A549 (cell line): Measurements from ENCODE around the gene LYRM2. TPM values are rescaled to one million over a fixed set of nuclear protein-coding genes. Genes with fewer than 3 reads are reported as not detected.

ENCODE experiments used
- ATAC-seq, 2 experiments: fragments of 200-7000 bp in 1 of 2; fragments of >200 bp in 1 of 2; cut with Nextera tagmentation in 1 of 2; cut with Tn5 transposase in 1 of 2; 3 replicates each; pipeline versions ENCODE4 v1.8.0 to v1.9.1; 2018 to 2020; ENCODE audit warnings: mild to moderate bottlenecking in 1 of 2, moderate library complexity in 1 of 2
- CTCF ChIA-PET: fragments of 300-600 bp; sonication (Branson Sonifier 250); formaldehyde crosslinking; extraction: SDS; loops from one replicate; lab custom pipeline; 2021; ENCODE audit warnings: antibody characterized with exemption, inconsistent platforms; lab: Yijun Ruan, JAX
- POLR2A ChIA-PET: fragments of 350-600 bp; formaldehyde crosslinking; extraction: SDS; loops from one replicate; lab custom pipeline; 2021; ENCODE audit warnings: antibody characterized with exemption, inconsistent platforms; lab: Yijun Ruan, JAX
- DNase-seq, 2 experiments: peaks; one replicate each; pipeline versions ENCODE4 v3.0.0 to v3.0.0-alpha.2; 2011 to 2016; ENCODE audit warnings: low read depth in 1 of 2, low spot score in 1 of 2
- FAIRE-seq: peaks from 2 replicates; lab custom pipeline; 2011; peaks lifted over from hg19 to GRCh38; lab: Jason Lieb, UNC
- H3K27ac ChIP-seq, 2 experiments: fragments of >200 bp; sonication (Bioruptor Twin); formaldehyde crosslinking; 3 replicates each; pipeline ENCODE4 v1.5.1; 2016 to 2017
- H3K4me1 ChIP-seq: fragments of >200 bp; sonication (Bioruptor Twin); formaldehyde crosslinking; 3 replicates; pipeline ENCODE4 v1.6.1; 2016
- H3K4me2 ChIP-seq: fragments of >200 bp; sonication (Bioruptor Twin); formaldehyde crosslinking; 3 replicates; pipeline ENCODE4 v1.6.1; 2016
- H3K4me3 ChIP-seq: fragments of >200 bp; sonication (Bioruptor Twin); formaldehyde crosslinking; 3 replicates; pipeline ENCODE4 v1.5.1; 2016
- H3K9me3 ChIP-seq: fragments of >200 bp; sonication (Bioruptor Twin); formaldehyde crosslinking; 3 replicates; pipeline ENCODE4 v1.6.1; 2016
- ATOH8 ChIP-seq: fragments of 250-450 bp; sonication (Bioruptor Pico); IDR thresholded peaks from 2 replicates; pipeline ENCODE4 v1.5.0; 2020; ENCODE audit warnings: low read depth, mild to moderate bottlenecking, moderate library complexity
- BCL3 ChIP-seq: fragments of >200 bp; sonication (Bioruptor Twin); formaldehyde crosslinking; IDR thresholded peaks from 3 replicates; pipeline ENCODE4 v1.6.1; 2016
- BHLHE40 ChIP-seq: IDR thresholded peaks from 2 replicates; pipeline ENCODE4 v1.6.1; 2012; ENCODE audit warnings: low read depth, low read length, inconsistent platforms
- CEBPB ChIP-seq, 2 experiments: fragments of >200 bp in 1 of 2; sonication (Bioruptor Twin) in 1 of 2; formaldehyde crosslinking in 1 of 2; IDR thresholded peaks; 2 replicates each; pipeline ENCODE4 v1.6.1; 2012 to 2016
- CHD2 ChIP-seq: fragments of 150-350 bp; IDR thresholded peaks from 2 replicates; pipeline ENCODE4 v1.6.1; 2014; ENCODE audit warnings: low read length; ENCODE audit not compliant: partially characterized antibody
- EHF ChIP-seq: fragments of 250-450 bp; sonication (Bioruptor Pico); IDR thresholded peaks from 2 replicates; pipeline ENCODE4 v1.5.0; 2020; ENCODE audit warnings: mild to moderate bottlenecking
- FOSB ChIP-seq: fragments of 250-450 bp; sonication (Bioruptor Pico); IDR thresholded peaks from 2 replicates; pipeline ENCODE4 v1.5.0; 2020; ENCODE audit warnings: mild to moderate bottlenecking, moderate library complexity
- FOXS1 ChIP-seq: fragments of 250-450 bp; sonication (Bioruptor Pico); IDR thresholded peaks from 2 replicates; pipeline ENCODE4 v1.5.0; 2020; ENCODE audit warnings: mild to moderate bottlenecking, moderate library complexity
- HDAC2 ChIP-seq: fragments of 200-600 bp; sonication (generic); IDR thresholded peaks from 2 replicates; pipeline ENCODE4 v1.6.1; 2016
- HOXA7 ChIP-seq: fragments of 250-450 bp; sonication (Bioruptor Pico); IDR thresholded peaks from 2 replicates; pipeline ENCODE4 v1.5.0; 2020; ENCODE audit warnings: mild to moderate bottlenecking, moderate library complexity
- HOXB5 ChIP-seq: fragments of 250-450 bp; sonication (Bioruptor Pico); IDR thresholded peaks from 2 replicates; pipeline ENCODE4 v1.5.0; 2020; ENCODE audit warnings: mild to moderate bottlenecking, moderate library complexity
- KDM1A ChIP-seq: fragments of 200-600 bp; sonication (generic); IDR thresholded peaks from 2 replicates; pipeline ENCODE4 v1.6.1; 2016; ENCODE audit warnings: low read depth, mild to moderate bottlenecking
- KDM5A ChIP-seq: fragments of 200-600 bp; sonication (generic); IDR thresholded peaks from 2 replicates; pipeline ENCODE4 v1.6.1; 2016; ENCODE audit warnings: antibody characterized with exemption, mild to moderate bottlenecking
- MAZ ChIP-seq: fragments of 150-350 bp; IDR thresholded peaks from 2 replicates; pipeline ENCODE4 v1.6.1; 2014; ENCODE audit warnings: antibody characterized with exemption, low read depth, low read length, borderline replicate concordance
- NFE2L2 ChIP-seq: fragments of 150-350 bp; conservative IDR thresholded peaks from 2 replicates; pipeline ENCODE4 v1.6.1; 2014; ENCODE audit warnings: low read length
- NPAS2 ChIP-seq: fragments of 250-450 bp; sonication (Bioruptor Pico); IDR thresholded peaks from 2 replicates; pipeline ENCODE4 v1.8.0; 2022; ENCODE audit warnings: mild to moderate bottlenecking, moderate library complexity, borderline replicate concordance
- NR3C1 ChIP-seq: fragments of >200 bp; sonication (Bioruptor Twin); formaldehyde crosslinking; IDR thresholded peaks from 3 replicates; pipeline ENCODE4 v1.6.1; 2017
- RAD21 ChIP-seq, 2 experiments: fragments of >200 bp in 1 of 2; sonication (Bioruptor Twin) in 1 of 2; formaldehyde crosslinking in 1 of 2; IDR thresholded peaks in 1 of 2; conservative IDR thresholded peaks in 1 of 2; 2 replicates in 1 of 2; 3 replicates in 1 of 2; pipeline ENCODE4 v1.6.1; 2012 to 2018; ENCODE audit warnings: inconsistent platforms in 1 of 2
- RARB ChIP-seq: fragments of 250-450 bp; sonication (Bioruptor Pico); IDR thresholded peaks from 2 replicates; pipeline ENCODE4 v1.8.0; 2021; ENCODE audit warnings: mild to moderate bottlenecking, moderate library complexity
- RCOR1 ChIP-seq: fragments of 150-350 bp; IDR thresholded peaks from 2 replicates; pipeline ENCODE4 v1.6.1; 2014; ENCODE audit warnings: antibody characterized with exemption, low read length, low read depth
- REST ChIP-seq: fragments of 200-600 bp; sonication (generic); IDR thresholded peaks from 2 replicates; pipeline ENCODE4 v1.6.1; 2016; ENCODE audit warnings: antibody characterized with exemption, mild to moderate bottlenecking, moderate library complexity
- RNF2 ChIP-seq: fragments of 200-600 bp; sonication (generic); IDR thresholded peaks from 2 replicates; pipeline ENCODE4 v1.6.1; 2016; ENCODE audit warnings: low read depth, mild to moderate bottlenecking, antibody characterized with exemption, moderate library complexity, borderline replicate concordance
- SMC3 ChIP-seq: fragments of >200 bp; sonication (Bioruptor Twin); formaldehyde crosslinking; IDR thresholded peaks from 3 replicates; pipeline ENCODE4 v1.6.1; 2018; ENCODE audit warnings: inconsistent platforms
- SREBF2 ChIP-seq: fragments of 450-650 bp; IDR thresholded peaks from 2 replicates; pipeline ENCODE4 v1.6.1; 2014; ENCODE audit warnings: mild to moderate bottlenecking, moderate library complexity
- USF2 ChIP-seq: fragments of 450-650 bp; IDR thresholded peaks from 2 replicates; pipeline ENCODE4 v1.6.1; 2014; ENCODE audit warnings: antibody characterized with exemption
- ZC3H11A ChIP-seq: fragments of 450-650 bp; IDR thresholded peaks from 2 replicates; pipeline ENCODE4 v1.6.1; 2014; ENCODE audit warnings: antibody characterized with exemption, mild to moderate bottlenecking
- ZFP36 ChIP-seq: fragments of 450-650 bp; IDR thresholded peaks from 2 replicates; pipeline ENCODE4 v1.6.1; 2014; ENCODE audit warnings: borderline replicate concordance; ENCODE audit not compliant: partially characterized antibody
- ZNF302 ChIP-seq: fragments of 250-450 bp; sonication (Bioruptor Pico); IDR thresholded peaks from 2 replicates; pipeline ENCODE4 v1.9.0; 2021; ENCODE audit warnings: inconsistent platforms, mild to moderate bottlenecking, moderate library complexity
- WGBS: methylation state at CpG from one replicate; pipeline ENCODE4 v1.1.6; 2017; ENCODE audit errors: missing lambda C conversion rate; 5-methylcytosine and 5-hydroxymethylcytosine counted together
- polyA plus RNA-seq, 4 experiments: library from polyadenylated mRNA; depleted of rRNA in 3 of 4; stranded (reverse); fragments of >200 nt; fragmentation: RNase III in 1 of 4; extraction: RNeasy Plus Mini Kit Qiagen cat#74134 plus additional on column Dnase treatment in 1 of 4; gene quantifications; 2 replicates in 3 of 4; 3 replicates in 1 of 4; pipeline ENCODE4 v1.2.3, GENCODE V29; 2011 to 2017

Gene LYRM2
- polyA plus RNA-seq, 2 of the 4 experiments (the other 2 are of a cell fraction): 33.2 to 56.0 TPM

GRCh38 chr6:89564752-89565427 is 73.7 kb downstream of the LYRM2 start:
- FAIRE-seq (no peak), ATAC-seq (no peak), DNase-seq (no peak)
- H3K9me3 ChIP-seq: no peaks in the 10 kb centered on the region
- no peaks in the 10 kb centered on the region for H3K4me1 ChIP-seq
- ChIA-PET CTCF (interaction anchor here (0.6 kb wide), 1 partner anchor 19 kb away, joined by 3 read pairs; no protein-coding TSS in a partner anchor), POLR2A (no interaction called here)
- no peak overlapping the region for H3K4me2 ChIP-seq
- 53% methylated on average over 8 of the region's 8 CpGs for WGBS
- TF ChIP-seq NR3C1 (no peak), RNF2 (no peak), KDM5A (no peak), ZNF302 (CRISPR knock-in tag) (no peak), NPAS2 (CRISPR knock-in tag) (no peak), SREBF2 (no peak), USF2 (no peak), MAZ (no peak), HOXA7 (no peak), CEBPB (IDR thresholded peaks at IDR 0.05) (no peak), EHF (CRISPR knock-in tag) (no peak), BCL3 (no peak), CHD2 (no peak), ATOH8 (no peak), RAD21 (conservative IDR thresholded peaks at IDR 0.05 in 1 of 2, IDR thresholded peaks at IDR 0.05 in 1 of 2) (no peak), ZC3H11A (no peak)
- H3K27ac ChIP-seq: no peak overlapping the region
- no peak overlapping the region for H3K4me3 ChIP-seq

- ChIA-PET CTCF (no interaction called here), POLR2A (no interaction called here)
- no peak for FAIRE-seq
These were observed 74.7 kb downstream of the LYRM2 start for GRCh38 chr6:89563866-89564265.

More at GRCh38 chr6:89563866-89564265, 74.7 kb downstream of the LYRM2 start:
- Histone ChIP-seq H3K9me3 (no peaks in the 10 kb centered on the region), H3K4me1 (no peaks in the 10 kb centered on the region), H3K4me3 (no peak overlapping the region), H3K27ac (no peak overlapping the region), H3K4me2 (no peak overlapping the region)
- ATAC-seq: no peak
- TF ChIP-seq SMC3 (no peak), FOSB (no peak), CEBPB (IDR thresholded peaks at IDR 0.05) (no peak), KDM1A (no peak), FOXS1 (no peak), ZFP36 (no peak), CHD2 (no peak), HOXB5 (CRISPR knock-in tag) (no peak), RARB (no peak), RCOR1 (no peak), REST (no peak), HOXA7 (no peak), ATOH8 (no peak), NFE2L2 (no peak), HDAC2 (no peak), BHLHE40 (no peak)
- DNase-seq: no peak
- WGBS: 53% methylated on average over 1 of the region's 1 CpG
